Lung (tissue), 12 donors: ENCODE results near the gene TBKBP1. TPM values are rescaled to one million over a fixed set of nuclear protein-coding genes. Genes with fewer than 3 reads are reported as not detected.

Experiments used
- ATAC-seq: fragments of 200-7000 bp; cut with Tn5 transposase; one replicate; pipeline ENCODE4 v1.9.1; 2020; ENCODE audit warnings: moderate number of reproducible peaks; ENCODE audit not compliant: insufficient read depth, low FRiP score
- DNase-seq, 3 donors: peaks; one replicate each; pipeline ENCODE4 v3.0.0-alpha.2; 2013 to 2017
- H3K27ac ChIP-seq, 2 donors: one replicate each; pipeline ENCODE4 v1.5.1; 2013; ENCODE audit warnings: mild to moderate bottlenecking in 2 of 2, moderate library complexity in 2 of 2, control low read depth in 1 of 2, inconsistent platforms in 1 of 2, low read depth in 1 of 2, low read length in 1 of 2
- H3K27me3 ChIP-seq, 3 donors: one replicate each; pipeline ENCODE4 v1.5.1; 2013; ENCODE audit warnings: low read length in 2 of 3; ENCODE audit not compliant: control insufficient read depth in 3 of 3, insufficient read depth in 3 of 3
- H3K36me3 ChIP-seq, 4 donors: one replicate each; pipeline ENCODE4 v1.5.1; 2013; ENCODE audit warnings: low read length in 4 of 4, mild to moderate bottlenecking in 1 of 4, moderate library complexity in 1 of 4; ENCODE audit not compliant: control insufficient read depth in 4 of 4, insufficient read depth in 4 of 4
- H3K4me1 ChIP-seq, 5 donors: one replicate each; pipeline ENCODE4 v1.5.1; 2013; ENCODE audit warnings: low read length in 5 of 5, mild to moderate bottlenecking in 2 of 5, moderate library complexity in 1 of 5; ENCODE audit not compliant: control insufficient read depth in 5 of 5, insufficient read depth in 5 of 5
- H3K4me3 ChIP-seq: one replicate; pipeline ENCODE4 v1.5.1; 2013; ENCODE audit warnings: mild to moderate bottlenecking, control low read depth, moderate library complexity
- H3K9ac ChIP-seq, 2 donors: one replicate each; pipeline ENCODE4 v1.5.1; 2013; ENCODE audit warnings: low read length in 2 of 2, control low read depth in 1 of 2; ENCODE audit not compliant: insufficient read depth in 1 of 2
- H3K9me3 ChIP-seq, 4 donors: one replicate each; pipeline ENCODE4 v1.5.1; 2013; ENCODE audit warnings: low read length in 3 of 4, mild to moderate bottlenecking in 1 of 4, moderate library complexity in 1 of 4; ENCODE audit not compliant: control insufficient read depth in 4 of 4, insufficient read depth in 3 of 4
- CTCF ChIP-seq: IDR thresholded peaks from 2 replicates; pipeline ENCODE4 v1.5.1; 2012; ENCODE audit warnings: mild to moderate bottlenecking; ENCODE audit errors: control extremely low read depth, extremely low read depth
- WGBS, 2 donors: extraction: QIAGEN DNeasy Blood & Tissue Kit; methylation state at CpG; one replicate each; pipeline ENCODE4 v1.1.7; 2013; 5-methylcytosine and 5-hydroxymethylcytosine counted together
- polyA plus RNA-seq, 2 donors: library from polyadenylated mRNA; stranded (reverse); fragments of 200-250 nt; gene quantifications; one replicate each; pipeline ENCODE4 v1.2.1, GENCODE V29; 2013
- total RNA-seq, 2 donors: library from RNA; depleted of rRNA in 1 of 2; stranded (reverse); fragments of >200 nt in 1 of 2; gene quantifications; one replicate each; pipeline ENCODE4 v1.2.1, GENCODE V29; 2014 to 2021
- donor health status: control.
- donor health status: control.
- donor health status: Bipolar disorder and iron deficiency.
- donor health status: healthy.
- donor health status: DM: yes; HTN: yes; CAD: no.

TBKBP1 gene
- total and polyA plus RNA-seq, 4 donors: 9.0 to 14.0 (median 12.1) TPM

GRCh38 chr17:47675380-47676198, 18.4 kb upstream of the TBKBP1 start:
- peaks cover 0 to 4% (median 0%) of the 10 kb centered on the region in 5 donors for H3K4me1 ChIP-seq
- peaks cover 50 to 70% (median 64%) of the 10 kb centered on the region in 4 donors for H3K36me3 ChIP-seq
- no peaks in the 10 kb centered on the region for H3K27me3 ChIP-seq
- H3K9ac ChIP-seq: no peak overlapping the region
- H3K9me3 ChIP-seq: no peaks in the 10 kb centered on the region
- no peak for TF ChIP-seq CTCF
- H3K4me3 ChIP-seq: no peak overlapping the region
- no peak overlapping the region for H3K27ac ChIP-seq
- DNase-seq (no peak), ATAC-seq (no peak)
- 95 to 98% methylated on average over 2 of the region's 2 CpGs for WGBS, 2 donors

- no peak overlapping the region for H3K27ac ChIP-seq
- 93 to 95% methylated on average over 4 of the region's 4 CpGs for WGBS, 2 donors
- peaks cover 49 to 70% (median 62%) of the 10 kb centered on the region in 4 donors for H3K36me3 ChIP-seq
- no peaks in the 10 kb centered on the region for H3K9me3 ChIP-seq
- no peak for ATAC-seq
- no peak for TF ChIP-seq CTCF
- no peak overlapping the region for H3K9ac ChIP-seq
- DNase-seq: no peak
- H3K4me3 ChIP-seq: no peak overlapping the region
- no peaks in the 10 kb centered on the region for H3K27me3 ChIP-seq
- H3K4me1 ChIP-seq: peaks cover 0 to 4% (median 0%) of the 10 kb centered on the region in 5 donors
These were observed 17.8 kb upstream of the TBKBP1 start for GRCh38 chr17:47676199-47676472.

- ATAC-seq (no peak), DNase-seq (no peak)
- no peak overlapping the region for H3K4me3 ChIP-seq
- H3K4me1 ChIP-seq: peaks cover 0 to 4% (median 0%) of the 10 kb centered on the region in 5 donors
- H3K9ac ChIP-seq: no peak overlapping the region
- no peaks in the 10 kb centered on the region for H3K27me3 ChIP-seq
- H3K9me3 ChIP-seq: no peaks in the 10 kb centered on the region
- 75 to 85% methylated on average over 7 of the region's 7 CpGs for WGBS, 2 donors
- no peak overlapping the region for H3K27ac ChIP-seq
- no peak for TF ChIP-seq CTCF
- peaks cover 48 to 72% (median 61%) of the 10 kb centered on the region in 4 donors for H3K36me3 ChIP-seq
These were observed 17.3 kb upstream of the TBKBP1 start for GRCh38 chr17:47676510-47677165.
